GM10266 (cell line): ENCODE data around the gene SSR2.

Experiments
- DNase-seq: peaks from one replicate; pipeline ENCODE4 v3.0.0; 2012; ENCODE audit errors: extremely low spot score
- TF ChIP-seq, protein P1 (sequence below): IDR thresholded peaks from 2 replicates; pipeline ENCODE4 v1.5.1; 2012; ENCODE audit warnings: mild to moderate bottlenecking, low read depth; ENCODE audit not compliant: control insufficient read depth, insufficient read depth; ENCODE audit errors: missing control alignments

The SSR2 gene

GRCh38 chr1:156053768-156054499, 33.2 kb upstream of the SSR2 start, which contains the start of gene UBQLN4:
UBQLN4 (minus strand) TSS chr1:156053798; CDS start chr1:156053701, 97 bp downstream.
- TF ChIP-seq, protein P1, sequence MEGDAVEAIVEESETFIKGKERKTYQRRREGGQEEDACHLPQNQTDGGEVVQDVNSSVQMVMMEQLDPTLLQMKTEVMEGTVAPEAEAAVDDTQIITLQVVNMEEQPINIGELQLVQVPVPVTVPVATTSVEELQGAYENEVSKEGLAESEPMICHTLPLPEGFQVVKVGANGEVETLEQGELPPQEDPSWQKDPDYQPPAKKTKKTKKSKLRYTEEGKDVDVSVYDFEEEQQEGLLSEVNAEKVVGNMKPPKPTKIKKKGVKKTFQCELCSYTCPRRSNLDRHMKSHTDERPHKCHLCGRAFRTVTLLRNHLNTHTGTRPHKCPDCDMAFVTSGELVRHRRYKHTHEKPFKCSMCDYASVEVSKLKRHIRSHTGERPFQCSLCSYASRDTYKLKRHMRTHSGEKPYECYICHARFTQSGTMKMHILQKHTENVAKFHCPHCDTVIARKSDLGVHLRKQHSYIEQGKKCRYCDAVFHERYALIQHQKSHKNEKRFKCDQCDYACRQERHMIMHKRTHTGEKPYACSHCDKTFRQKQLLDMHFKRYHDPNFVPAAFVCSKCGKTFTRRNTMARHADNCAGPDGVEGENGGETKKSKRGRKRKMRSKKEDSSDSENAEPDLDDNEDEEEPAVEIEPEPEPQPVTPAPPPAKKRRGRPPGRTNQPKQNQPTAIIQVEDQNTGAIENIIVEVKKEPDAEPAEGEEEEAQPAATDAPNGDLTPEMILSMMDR, result peak; percentile 73
- DNase-seq, result peak; percentile 97

- DNase-seq, result peak; percentile 83
- TF ChIP-seq, protein P1, result peak; percentile 57
Measured at GRCh38 chr1:156052862-156053767, 32.4 kb upstream of the SSR2 start.

DNA sequence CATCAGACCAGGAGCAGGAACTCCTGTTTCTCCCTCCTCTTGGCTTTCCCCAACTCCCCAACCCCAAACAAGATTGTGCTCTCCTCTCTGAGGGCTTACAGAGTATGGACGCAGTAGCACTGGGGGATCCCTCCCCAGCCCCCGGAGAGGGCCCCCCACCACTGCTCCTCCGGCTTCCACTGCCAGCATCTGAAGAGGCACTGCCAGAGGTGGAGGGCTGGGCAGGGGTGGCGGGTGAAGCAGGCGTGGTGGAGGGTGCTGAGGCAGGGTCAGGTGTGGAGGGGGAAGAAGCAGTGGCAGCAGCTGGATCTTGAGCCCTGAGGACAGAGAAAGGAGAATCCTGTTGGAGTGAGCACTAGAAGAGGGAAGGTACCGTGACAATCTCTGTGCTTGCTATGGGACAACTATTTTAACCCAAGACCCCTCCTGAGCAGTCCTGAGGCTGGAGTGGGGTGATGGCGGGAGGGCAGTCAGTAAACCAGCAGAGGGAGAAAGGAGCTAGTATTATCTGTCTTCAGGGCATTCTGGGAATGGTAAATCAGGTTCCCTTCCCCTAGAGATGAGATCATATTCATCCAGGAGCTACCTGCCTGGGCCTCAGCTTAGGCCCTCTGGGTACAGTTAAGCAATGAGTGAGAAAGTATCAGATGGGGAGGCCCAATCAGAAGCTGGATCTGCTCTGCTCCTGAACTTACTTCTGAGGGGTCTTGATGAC, 30.4 kb upstream of the SSR2 start:
- TF ChIP-seq, protein P1, result no peak

GRCh38 chr1:156050376-156050775, 29.6 kb upstream of the SSR2 start:
- TF ChIP-seq, protein P1, result no peak
- DNase-seq, result no peak

More for the DNA sequence above, 30.4 kb upstream of the SSR2 start:
- DNase-seq, result no peak

GRCh38 chr1:156048663-156049258, 28.0 kb upstream of the SSR2 start:
- TF ChIP-seq, protein P1, result no peak
- no peak for DNase-seq

- TF ChIP-seq, protein P1, result no peak
- no peak for DNase-seq
Measured at GRCh38 chr1:156045076-156045475, 24.3 kb upstream of the SSR2 start.
